BLaER1 treated with 17β-estradiol and CSF1 and Interleukin-3, amounts not matched to agents 10 nM and 100 nM (cell line): ENCODE results near the gene WT1.
"Not testable (repeated sequence)": the region's sequence is repeated elsewhere in the genome, so short reads cannot be mapped to it uniquely, and the experiment has no call there.

Experiments used
- H3K27ac ChIP-seq, 11 experiments: shearing (Covaris generic); formaldehyde crosslinking; 2 replicates each; pipeline ENCODE4 v1.8.1; 2022
- H3K27me3 ChIP-seq, 11 experiments: shearing (Covaris generic); formaldehyde crosslinking; 2 replicates each; pipeline ENCODE4 v1.8.1; 2022
- H3K36me3 ChIP-seq, 11 experiments: shearing (Covaris generic); formaldehyde crosslinking; 2 replicates each; pipeline ENCODE4 v1.8.1; 2022
- H3K4me1 ChIP-seq, 10 experiments: shearing (Covaris generic); formaldehyde crosslinking; 2 replicates each; pipeline ENCODE4 v1.8.1; 2022
- H3K4me2 ChIP-seq, 11 experiments: shearing (Covaris generic); formaldehyde crosslinking; 2 replicates each; pipeline ENCODE4 v1.8.1; 2022
- H3K4me3 ChIP-seq, 10 experiments: shearing (Covaris generic); formaldehyde crosslinking; 2 replicates each; pipeline ENCODE4 v1.8.1; 2022
- H3K9ac ChIP-seq, 11 experiments: shearing (Covaris generic); formaldehyde crosslinking; 2 replicates each; pipeline ENCODE4 v1.8.1; 2022
- H3K9me3 ChIP-seq, 11 experiments: shearing (Covaris generic); formaldehyde crosslinking; replicated peaks in 1 of 11; 2 replicates each; pipeline ENCODE4 v1.8.1; 2022
- H4K20me1 ChIP-seq, 11 experiments: shearing (Covaris generic); formaldehyde crosslinking; 2 replicates each; pipeline ENCODE4 v1.8.1; 2022
- Cebpa-rat ChIP-seq, 11 experiments: shearing (Covaris generic); IDR thresholded peaks; 2 replicates each; pipeline ENCODE4 v1.8.1; 2022

WT1 gene

DNA sequence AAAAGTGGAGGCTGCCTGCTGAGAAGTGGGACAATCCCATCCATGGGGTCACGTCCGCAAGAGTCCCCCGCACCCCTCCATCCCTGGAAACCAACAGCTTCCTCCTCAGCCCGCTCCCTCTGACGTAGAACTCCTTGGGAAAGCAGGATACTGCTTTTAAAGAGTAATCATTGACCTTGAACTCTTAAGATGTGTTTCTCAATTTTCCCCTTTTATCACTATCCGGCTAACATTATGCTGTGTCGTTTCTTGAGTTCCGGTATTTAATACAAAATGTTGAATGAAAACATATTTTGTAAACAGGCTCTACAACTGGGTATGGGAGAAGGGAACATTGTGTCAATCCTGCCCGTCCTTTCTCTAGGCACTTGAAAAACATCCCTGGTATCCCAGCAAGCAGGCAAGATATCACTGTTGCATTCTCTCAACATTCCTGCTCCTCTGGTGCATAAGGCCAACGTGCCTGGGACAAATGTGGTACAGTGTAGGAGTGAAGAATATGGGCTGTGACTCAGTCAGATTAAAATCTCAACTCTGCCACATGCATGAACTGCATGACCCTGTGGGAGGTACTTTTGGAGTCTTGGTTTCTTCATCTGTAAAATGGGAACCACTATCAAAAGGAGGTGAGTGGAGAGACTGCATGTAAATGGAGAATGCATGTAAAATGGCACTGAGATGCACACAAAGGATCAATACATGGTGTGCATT lies 52.8 kb downstream of the WT1 start:
- no peaks in the 10 kb centered on the region for H4K20me1 ChIP-seq
- H3K36me3 ChIP-seq: peaks cover 0 to 3% (median 0%) of the 10 kb centered on the region in 11 experiments; a peak in 1 of 22 replicates
- no peak for TF ChIP-seq Cebpa-rat (IDR thresholded peaks at IDR 0.05)
- H3K9me3 ChIP-seq: peaks cover 0 to 4% (median 0%) of the 10 kb centered on the region in 11 experiments; a peak in 1 of 22 replicates
- H3K27ac ChIP-seq: no peak overlapping the region
- no peak overlapping the region for H3K4me2 ChIP-seq
- no peak overlapping the region for H3K4me3 ChIP-seq
- no peak overlapping the region for H3K9ac ChIP-seq
- H3K27me3 ChIP-seq: no peaks in the 10 kb centered on the region
- peaks cover 13 to 40% (median 37%) of the 10 kb centered on the region in 10 experiments for H3K4me1 ChIP-seq

DNA sequence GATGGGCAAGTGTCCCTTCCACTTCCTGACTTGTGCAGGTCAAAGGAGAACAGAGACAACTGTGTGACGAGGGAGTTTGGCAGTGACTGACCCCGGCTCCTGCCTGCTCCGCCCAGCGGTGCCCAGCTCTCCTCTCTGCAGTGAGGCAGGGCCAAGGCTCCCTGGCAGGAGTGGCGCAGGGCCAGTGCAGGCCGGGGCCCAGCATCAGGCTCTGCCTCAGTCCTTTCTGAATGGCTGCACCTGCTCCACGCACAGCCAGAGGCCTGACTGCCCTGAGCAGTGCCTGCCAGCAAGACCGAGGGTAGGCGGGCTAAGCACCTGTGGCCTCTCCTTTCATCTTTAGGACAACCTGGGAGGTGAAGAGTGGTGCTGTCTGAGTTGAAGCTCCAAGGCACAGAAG lies 54.2 kb downstream of the WT1 start:
- Histone ChIP-seq H3K9ac (no peak overlapping the region), H4K20me1 (no peaks in the 10 kb centered on the region), H3K27me3 (no peaks in the 10 kb centered on the region), H3K4me1 (peaks cover 3 to 27% (median 24%) of the 10 kb centered on the region in 10 experiments; a peak in 19 of 20 replicates), H3K36me3 (peaks cover 0 to 3% (median 0%) of the 10 kb centered on the region in 11 experiments; a peak in 1 of 22 replicates), H3K4me2 (no peak overlapping the region), H3K27ac (no peak overlapping the region), H3K4me3 (no peak overlapping the region), H3K9me3 (peaks cover 0 to 6% (median 0%) of the 10 kb centered on the region in 11 experiments; a peak in 1 of 22 replicates)
- TF ChIP-seq Cebpa-rat (IDR thresholded peaks at IDR 0.05): no peak

DNA sequence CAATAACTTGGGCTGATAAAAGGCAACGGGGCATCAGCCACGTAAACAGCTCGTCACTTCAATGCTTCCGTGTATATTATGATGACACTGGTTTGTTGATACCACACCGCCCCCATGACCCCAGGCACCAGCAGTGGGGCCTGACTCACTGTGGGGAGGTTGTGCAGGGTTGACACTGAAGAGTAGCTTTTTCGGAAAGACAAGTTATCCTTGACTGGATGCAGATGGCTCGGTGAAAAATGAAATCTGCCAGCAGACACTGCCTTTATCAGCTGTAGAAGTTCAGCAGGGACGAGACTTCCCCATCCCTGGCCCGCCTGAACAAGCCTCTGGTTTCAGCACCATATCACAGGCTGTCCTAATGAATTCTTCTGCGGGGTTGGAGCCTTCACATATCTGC lies 55.6 kb downstream of the WT1 start:
- Histone ChIP-seq H3K9me3 (peaks cover 0 to 6% (median 0%) of the 10 kb centered on the region in 11 experiments; a peak in 2 of 22 replicates), H3K27me3 (no peaks in the 10 kb centered on the region), H4K20me1 (no peaks in the 10 kb centered on the region), H3K4me1 (peaks cover 0 to 12% (median 9%) of the 10 kb centered on the region in 10 experiments; a peak in 16 of 20 replicates), H3K9ac (no peak overlapping the region), H3K4me3 (no peak overlapping the region), H3K27ac (no peak overlapping the region), H3K4me2 (no peak overlapping the region), H3K36me3 (peaks cover 0 to under 1% (median 0%) of the 10 kb centered on the region in 11 experiments; a peak in 1 of 22 replicates)
- TF ChIP-seq Cebpa-rat (IDR thresholded peaks at IDR 0.05): no peak

DNA sequence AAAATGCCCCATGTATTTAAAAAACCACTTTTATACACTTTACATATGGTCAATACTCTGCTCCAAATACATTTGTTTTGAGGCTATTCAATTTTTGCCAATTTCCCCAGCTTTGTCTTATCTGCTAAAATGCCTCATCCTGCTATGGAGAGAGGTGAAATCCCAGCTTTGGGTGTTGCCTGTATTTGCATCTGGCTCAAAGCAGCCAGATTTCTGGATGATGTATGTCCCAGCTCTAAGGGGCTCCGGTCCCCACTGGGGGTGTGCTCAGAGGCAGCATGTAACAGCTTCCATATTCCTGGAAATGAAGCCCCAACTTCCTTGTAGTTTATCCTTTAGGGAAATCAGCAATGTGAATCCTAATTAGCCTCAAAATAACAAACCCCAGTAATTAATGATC lies 59.5 kb downstream of the WT1 start:
- Histone ChIP-seq H4K20me1 (no peaks in the 10 kb centered on the region), H3K4me1 (peaks cover 0 to 6% (median 0%) of the 10 kb centered on the region in 10 experiments; a peak in 3 of 20 replicates), H3K27me3 (no peaks in the 10 kb centered on the region), H3K9ac (no peak overlapping the region), H3K36me3 (no peaks in the 10 kb centered on the region), H3K27ac (no peak overlapping the region), H3K4me3 (no peak overlapping the region), H3K9me3 (peaks cover 0 to 18% (median 0%) of the 10 kb centered on the region in 11 experiments; a peak in 9 of 22 replicates), H3K4me2 (no peak overlapping the region)
- TF ChIP-seq Cebpa-rat (IDR thresholded peaks at IDR 0.05): no peak

DNA sequence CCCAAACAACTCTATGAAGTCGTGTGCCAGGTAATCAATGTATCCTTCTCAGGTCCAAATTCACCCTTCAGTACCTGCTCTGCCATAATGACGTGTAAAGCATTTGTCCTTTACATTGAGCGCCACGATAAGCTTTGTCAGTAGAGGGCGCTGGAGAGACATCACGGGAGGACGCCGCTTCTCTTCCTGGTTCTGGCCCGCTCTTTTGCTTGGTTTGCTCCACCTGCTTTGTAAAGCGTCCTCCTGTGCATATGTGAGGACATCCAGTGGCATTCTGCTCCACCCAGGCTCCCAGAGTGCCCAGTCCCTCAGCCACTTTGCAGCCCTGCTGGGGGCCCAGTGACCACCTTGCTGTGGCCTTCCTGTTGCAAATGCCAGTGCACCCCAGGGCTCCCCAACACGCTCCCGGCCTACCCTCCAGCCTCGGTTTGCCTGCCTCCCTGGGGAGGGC lies 61.1 kb downstream of the WT1 start:
- Histone ChIP-seq H3K4me2 (peak overlapping the region in 7 of 11 experiments; percentile 5 to 47 (median 17); a peak in 3 of 22 replicates), H3K27ac (no peak overlapping the region), H3K9ac (no peak overlapping the region), H3K36me3 (0 out of 22 replicates have a peak, but pooled peaks cover 0 to under 1% (median 0%) of the 10 kb centered on the region in 11 experiments), H3K4me3 (no peak overlapping the region), H4K20me1 (no peaks in the 10 kb centered on the region), H3K27me3 (no peaks in the 10 kb centered on the region), H3K4me1 (peaks cover 0 to 6% (median 0%) of the 10 kb centered on the region in 10 experiments; a peak in 3 of 20 replicates), H3K9me3 (peaks cover 7 to 32% (median 14%) of the 10 kb centered on the region in 11 experiments)
- TF ChIP-seq Cebpa-rat (IDR thresholded peaks at IDR 0.05): no peak

DNA sequence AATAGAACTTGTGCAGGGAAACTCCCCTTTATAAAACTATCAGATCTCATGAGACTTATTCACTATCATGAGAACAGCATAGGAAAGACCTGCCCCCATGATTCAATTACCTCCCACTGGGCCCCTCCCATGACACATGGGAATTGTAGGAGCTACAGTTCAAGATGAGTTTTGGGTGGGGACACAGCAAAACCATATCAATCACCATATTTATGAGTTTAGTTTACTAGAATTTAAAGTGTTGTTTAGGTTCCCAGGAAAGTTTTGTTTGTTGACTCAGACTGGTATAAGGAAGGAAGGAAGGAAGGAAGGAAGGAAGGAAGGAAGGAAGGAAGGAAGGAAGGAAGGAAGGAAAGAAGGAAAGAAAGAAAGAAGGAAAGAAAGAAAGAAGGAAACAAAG lies 65.4 kb downstream of the WT1 start:
- not testable (repeated sequence) for H3K4me3 ChIP-seq, H3K4me2 ChIP-seq, H3K4me1 ChIP-seq, H3K9ac ChIP-seq, H3K27ac ChIP-seq, H4K20me1 ChIP-seq, H3K36me3 ChIP-seq, H3K27me3 ChIP-seq
- peaks cover 33 to 61% (median 46%) of the 10 kb centered on the region in 11 experiments for H3K9me3 ChIP-seq

DNA sequence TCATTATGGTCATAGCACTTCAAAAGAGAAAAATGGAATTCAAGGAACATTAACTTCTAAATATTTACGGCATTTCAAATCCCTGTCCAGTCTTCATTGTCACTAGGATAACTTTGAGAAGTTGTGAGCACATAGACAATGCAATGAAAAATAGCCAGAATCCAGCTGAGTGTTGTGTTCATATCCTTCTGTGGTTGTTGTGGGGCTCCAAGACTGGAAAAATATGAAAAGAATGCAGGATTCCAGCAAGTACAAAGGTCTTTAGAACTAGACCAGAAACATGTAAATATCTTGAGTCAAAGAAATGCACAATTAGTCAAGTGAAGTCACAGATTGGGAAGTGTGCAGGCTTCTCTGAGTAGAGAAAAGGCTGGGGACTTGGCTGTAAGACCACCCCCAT lies 68.7 kb downstream of the WT1 start:
- H3K4me2 ChIP-seq: no peak overlapping the region
- H3K36me3 ChIP-seq: peaks cover 0 to 3% (median 0%) of the 10 kb centered on the region in 11 experiments; a peak in 1 of 22 replicates
- H3K27me3 ChIP-seq: no peaks in the 10 kb centered on the region
- no peak overlapping the region for H3K4me3 ChIP-seq
- peaks cover 33 to 54% (median 40%) of the 10 kb centered on the region in 11 experiments for H3K9me3 ChIP-seq
- no peak overlapping the region for H3K27ac ChIP-seq
- H4K20me1 ChIP-seq: no peaks in the 10 kb centered on the region
- TF ChIP-seq Cebpa-rat (IDR thresholded peaks at IDR 0.05): no peak
- no peaks in the 10 kb centered on the region for H3K4me1 ChIP-seq
- H3K9ac ChIP-seq: no peak overlapping the region

DNA sequence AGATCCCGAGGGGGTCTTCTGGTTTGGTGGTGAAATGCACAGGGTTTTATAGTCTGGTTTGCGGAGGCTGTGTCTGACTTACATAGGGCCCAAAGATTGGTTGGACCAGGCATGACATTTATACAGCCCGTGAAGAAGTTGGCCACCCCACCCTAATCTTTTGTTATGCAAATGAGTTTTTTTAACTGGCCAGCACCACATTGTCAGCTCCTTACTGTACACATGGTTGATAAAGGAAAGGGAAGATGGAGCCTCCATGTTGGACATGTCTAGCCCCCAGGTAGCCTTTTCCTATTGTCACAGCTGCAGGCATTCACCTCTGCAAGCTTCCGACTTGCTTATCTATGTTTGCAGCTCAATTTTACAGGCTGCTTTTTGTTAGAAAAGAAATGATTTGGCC lies 70.1 kb downstream of the WT1 start:
- Histone ChIP-seq H3K27ac (no peak overlapping the region), H3K9me3 (peaks cover 31 to 49% (median 39%) of the 10 kb centered on the region in 11 experiments), H3K27me3 (no peaks in the 10 kb centered on the region), H3K36me3 (peaks cover 0 to 3% (median 0%) of the 10 kb centered on the region in 11 experiments; a peak in 1 of 22 replicates), H4K20me1 (no peaks in the 10 kb centered on the region), H3K4me1 (no peaks in the 10 kb centered on the region), H3K9ac (no peak overlapping the region), H3K4me3 (no peak overlapping the region), H3K4me2 (no peak overlapping the region)
- TF ChIP-seq Cebpa-rat (IDR thresholded peaks at IDR 0.05): no peak

DNA sequence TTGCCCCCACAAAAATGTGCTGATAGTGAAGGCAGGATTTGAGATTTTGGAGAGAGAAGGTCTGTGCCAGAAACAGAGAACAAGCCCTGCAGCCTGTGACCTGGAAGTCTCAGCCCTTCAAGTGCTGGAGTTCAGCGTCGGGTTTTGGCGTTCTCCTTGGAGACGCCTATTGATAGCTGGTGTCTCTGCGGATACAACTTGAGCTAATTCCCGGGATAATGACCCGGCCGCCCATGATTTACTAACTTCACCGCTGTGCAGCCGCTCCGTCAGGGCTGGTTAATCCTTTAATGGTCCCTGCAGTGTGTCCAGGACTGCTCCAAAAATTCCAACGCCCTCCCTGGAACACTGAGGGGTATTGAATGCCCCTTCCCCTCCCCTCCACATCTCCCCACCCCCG lies 76.6 kb downstream of the WT1 start:
- Histone ChIP-seq H3K9me3 (peaks cover 0 to 7% (median 0%) of the 10 kb centered on the region in 11 experiments; a peak in 1 of 22 replicates), H4K20me1 (no peaks in the 10 kb centered on the region), H3K9ac (no peak overlapping the region), H3K27ac (no peak overlapping the region), H3K4me1 (0 out of 20 replicates have a peak, but pooled peaks cover 0 to 11% (median 0%) of the 10 kb centered on the region in 10 experiments), H3K36me3 (no peaks in the 10 kb centered on the region), H3K4me2 (no peak overlapping the region), H3K4me3 (no peak overlapping the region), H3K27me3 (no peaks in the 10 kb centered on the region)
- no peak for TF ChIP-seq Cebpa-rat (IDR thresholded peaks at IDR 0.05)
